Measurements from ENCODE around the gene CD8B.

The CD8B gene

DNA sequence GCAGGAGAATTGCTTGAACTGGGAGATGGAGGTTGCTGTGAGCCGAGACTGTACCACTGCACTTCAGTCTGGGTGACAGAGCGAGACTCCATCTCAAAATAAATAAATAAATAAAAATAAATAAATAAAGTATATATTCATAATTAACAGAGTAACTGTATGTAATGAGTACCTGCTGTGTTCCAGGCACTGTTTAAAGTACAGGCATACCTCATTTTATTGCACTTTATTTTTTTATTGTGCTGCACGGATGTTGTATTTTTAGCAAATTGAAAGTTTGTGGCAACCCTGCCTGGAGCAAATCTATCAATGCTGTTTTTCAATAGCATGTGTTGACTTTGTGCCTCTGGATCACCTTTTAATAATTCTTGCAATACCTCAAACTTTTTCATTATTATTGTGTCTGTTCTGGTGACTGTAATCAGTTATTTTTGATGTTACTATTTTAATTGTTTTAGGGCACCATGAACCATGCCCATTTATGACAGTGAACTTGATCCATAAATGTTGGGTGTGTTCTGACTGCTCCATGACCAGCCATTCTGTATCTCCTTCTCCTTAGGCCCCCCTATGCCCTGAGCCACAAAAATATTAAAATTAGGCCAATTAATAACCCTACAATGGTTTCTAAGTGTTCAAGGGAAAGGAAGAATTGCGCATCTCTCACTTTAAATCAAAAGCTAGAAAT is 43.4 kb downstream of the CD8B start:
- no peak for DNase-seq (ENCODE audit: low spot score)
- TF ChIP-seq CTCF (conservative IDR thresholded peaks at IDR 0.05; ENCODE audit: low read depth): no peak
- CTCF ChIA-PET: no interaction called here
- POLR2A ChIA-PET (ENCODE audit: low non-redundant PET): no interaction called here
- H3K27ac ChIP-seq: no peak overlapping the region

DNA sequence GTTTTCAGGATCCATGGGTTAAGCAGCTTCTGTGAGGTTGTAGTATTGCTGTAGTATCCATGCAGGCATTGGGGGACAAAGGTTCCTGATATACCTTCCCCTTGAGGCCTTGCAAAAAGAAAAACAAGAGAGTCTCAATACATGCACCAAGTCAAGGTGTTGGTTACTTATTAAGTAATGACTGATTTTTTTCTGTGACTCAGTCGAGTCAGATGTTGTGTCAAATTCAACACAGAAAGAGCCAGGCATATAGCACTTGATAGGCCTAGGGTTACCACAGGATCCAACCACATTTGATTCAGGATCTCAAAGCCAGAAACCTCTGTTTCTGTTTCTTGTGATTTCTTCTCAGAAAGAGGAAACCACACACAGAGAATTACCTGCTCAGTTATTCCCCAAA is 46.1 kb downstream of the CD8B start:
- TF ChIP-seq CTCF (conservative IDR thresholded peaks at IDR 0.05; ENCODE audit: low read depth): no peak
- no peak overlapping the region for H3K27ac ChIP-seq
- CTCF ChIA-PET: no interaction called here
- no peak for DNase-seq (ENCODE audit: low spot score)
- POLR2A ChIA-PET (ENCODE audit: low non-redundant PET): no interaction called here

GRCh38 chr2:86809481-86810121 is 52.1 kb downstream of the CD8B start:
- DNase-seq (ENCODE audit: low spot score): no peak
- TF ChIP-seq CTCF (conservative IDR thresholded peaks at IDR 0.05; ENCODE audit: low read depth): no peak
- POLR2A ChIA-PET (ENCODE audit: low non-redundant PET): no interaction called here
- no peak overlapping the region for H3K27ac ChIP-seq
- CTCF ChIA-PET: no interaction called here

DNA sequence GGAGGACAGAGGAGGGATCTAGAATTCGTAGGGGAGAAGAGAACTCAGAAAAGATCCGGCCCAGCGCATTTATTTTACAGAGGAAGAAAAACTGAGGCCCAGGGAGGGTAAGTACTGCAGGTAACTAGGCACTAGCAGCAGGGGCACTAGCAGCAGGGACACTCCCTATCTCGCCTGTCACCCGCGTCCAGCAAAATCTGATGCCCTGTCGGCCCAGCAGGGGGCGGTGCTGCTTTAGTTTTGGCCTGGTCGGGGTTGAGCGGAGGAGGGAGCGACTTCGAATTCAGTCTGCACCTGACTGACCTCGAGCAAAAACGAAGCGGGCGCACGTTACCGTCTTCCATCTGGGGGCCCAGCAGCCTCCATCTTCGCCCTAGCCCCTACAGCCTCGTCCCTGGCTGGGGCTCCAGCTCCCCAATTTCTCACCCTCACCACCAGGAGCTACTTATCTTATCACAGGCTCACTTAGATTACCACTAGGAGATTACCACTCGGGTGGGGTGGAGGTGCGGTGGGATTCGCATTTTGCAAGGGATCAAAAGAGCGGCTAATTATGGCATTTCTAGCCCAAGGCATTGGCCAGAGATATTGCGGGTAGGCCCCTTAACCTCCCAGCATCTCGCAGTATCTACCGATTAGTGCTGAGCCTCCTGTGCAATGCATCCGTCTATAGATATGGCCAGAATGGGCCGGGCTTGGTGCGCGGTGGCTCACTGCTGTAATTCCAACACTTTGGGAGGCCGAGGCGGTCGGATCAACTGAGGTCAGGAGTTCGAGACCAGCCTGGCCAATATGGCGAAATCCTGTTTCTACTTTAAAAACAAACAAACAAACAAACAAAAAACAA is 53.1 kb downstream of the CD8B start:
- TF ChIP-seq CTCF (conservative IDR thresholded peaks at IDR 0.05; ENCODE audit: low read depth): peak; percentile 78
- ChIA-PET POLR2A (ENCODE audit: low non-redundant PET) (no interaction called here), CTCF (interaction anchor here (0.6 to 0.7 kb wide), 4 partner anchors 20 to 372 kb away, joined by 3 to 4 read pairs (median 3); no protein-coding TSS in a partner anchor)
- no peak overlapping the region for H3K27ac ChIP-seq
- peak; percentile 91 for DNase-seq (ENCODE audit: low spot score)

GRCh38 chr2:86807468-86808275 is 54.0 kb downstream of the CD8B start:
- CTCF ChIA-PET: interaction anchor here (0.7 kb wide), 1 partner anchor 21 kb away, joined by 3 read pairs; no protein-coding TSS in a partner anchor

More at GRCh38 chr2:86807468-86808275, 54.0 kb downstream of the CD8B start:
- POLR2A ChIA-PET (ENCODE audit: low non-redundant PET): no interaction called here
- TF ChIP-seq CTCF (conservative IDR thresholded peaks at IDR 0.05; ENCODE audit: low read depth): no peak
- DNase-seq (ENCODE audit: low spot score): peak; percentile 66
- H3K27ac ChIP-seq: no peak overlapping the region; the same call in 1 of the 2 replicates

Measured in RWPE1 (cell line).